CD4-positive, alpha-beta T cell treated with Interleukin-1 beta for 1 hour (primary cell): ENCODE data around the gene MAPK4.
"Not testable (repeated sequence)": the region's sequence is repeated elsewhere in the genome, so short reads cannot be mapped to it uniquely, and the experiment has no call there.

ENCODE experiments used
- DNase-seq, 2 donors: peaks; one replicate each; pipeline ENCODE4 v3.0.0-alpha.2; 2020 to 2022

MAPK4 gene

GRCh38 chr18:50775726-50776125 lies 215.8 kb downstream of the MAPK4 start:
- DNase-seq: no peak

GRCh38 chr18:50776383-50776782 lies 216.5 kb downstream of the MAPK4 start:
- DNase-seq: no peak

DNA sequence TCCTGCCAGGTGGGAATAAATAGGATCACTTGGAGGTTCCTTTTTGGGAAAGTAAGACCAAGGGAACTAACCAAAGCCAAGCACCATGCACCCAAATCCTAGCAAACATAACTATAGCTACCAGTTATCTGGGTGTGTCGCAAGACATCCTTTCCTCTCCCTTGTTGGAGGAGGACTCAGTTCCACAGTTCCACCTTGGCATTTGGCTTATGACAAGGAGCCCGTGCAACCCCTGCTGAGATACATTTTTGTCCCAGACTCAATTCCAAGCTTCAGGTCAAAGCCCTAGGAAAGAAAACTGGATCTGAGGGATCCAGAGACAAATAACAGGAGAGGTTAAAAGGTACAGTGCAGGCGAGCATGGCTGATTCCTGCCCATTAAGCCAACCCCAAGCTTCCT lies 219.1 kb downstream of the MAPK4 start:
- DNase-seq: not testable (repeated sequence)
